ENCODE measurements around the gene SDF2L1. TPM values are rescaled to one million over a fixed set of nuclear protein-coding genes. Genes with fewer than 3 reads are reported as not detected.
A peak's percentile ranks its signal among the peaks of the same experiment; 100 is the strongest.

SDF2L1 gene
- total and polyA plus RNA-seq, 2 donors from 2014 or later, result 56.1 to 79.6 TPM

GRCh38 chr22:21682385-21683175, 40.5 kb downstream of the SDF2L1 start:
- DNase-seq (peak in 3 of 5 donors; percentile 54 to 57 (median 54)), FAIRE-seq (no peak)
- H3K4me1 ChIP-seq (ENCODE audit: control insufficient read depth in 2 of 3, insufficient read depth in 2 of 3, low read depth in 1 of 3, low read length in 3 of 3), result peaks cover 0 to 27% (median 24%) of the 10 kb centered on the region in 3 donors
- H3K27ac ChIP-seq (ENCODE audit: low read depth in 2 of 2, low read length in 2 of 2), result peak overlapping the region; percentile 66 to 85
- no peaks in the 10 kb centered on the region for H3K27me3 ChIP-seq (ENCODE audit: control insufficient read depth, insufficient read depth, low read length)
- no peak for TF ChIP-seq CTCF (IDR thresholded peaks at IDR 0.05; ENCODE audit: borderline replicate concordance, extremely low read depth, insufficient read depth)
- H3K9ac ChIP-seq (ENCODE audit: low read length in 3 of 3), result peak overlapping the region in 1 of 3 donors; percentile 26
- H3K36me3 ChIP-seq (ENCODE audit: control insufficient read depth in 2 of 3, insufficient read depth in 3 of 3, low read length in 3 of 3), result peaks cover 0 to 30% (median 11%) of the 10 kb centered on the region in 3 donors
- no peak overlapping the region for H3K4me3 ChIP-seq (ENCODE audit: low read length in 3 of 3)
- intact Hi-C loops (cut with DNase I), result no loop called here
- no peaks in the 10 kb centered on the region for H3K9me3 ChIP-seq (ENCODE audit: control insufficient read depth in 2 of 3, insufficient read depth in 1 of 3, low read length in 3 of 3)

GRCh38 chr22:21683401-21683811, 41.3 kb downstream of the SDF2L1 start:
- no peak overlapping the region for H3K4me3 ChIP-seq (ENCODE audit: low read length in 3 of 3)
- TF ChIP-seq CTCF (IDR thresholded peaks at IDR 0.05; ENCODE audit: borderline replicate concordance, extremely low read depth, insufficient read depth), result no peak
- peak overlapping the region; percentile 59 to 85 for H3K27ac ChIP-seq (ENCODE audit: low read depth in 2 of 2, low read length in 2 of 2)
- FAIRE-seq, result no peak
- peaks cover 0 to 37% (median 11%) of the 10 kb centered on the region in 3 donors for H3K36me3 ChIP-seq (ENCODE audit: control insufficient read depth in 2 of 3, insufficient read depth in 3 of 3, low read length in 3 of 3)
- intact Hi-C loops (cut with DNase I), result no loop called here
- no peaks in the 10 kb centered on the region for H3K9me3 ChIP-seq (ENCODE audit: control insufficient read depth in 2 of 3, insufficient read depth in 1 of 3, low read length in 3 of 3)
- H3K4me1 ChIP-seq (ENCODE audit: control insufficient read depth in 2 of 3, insufficient read depth in 2 of 3, low read depth in 1 of 3, low read length in 3 of 3), result peaks cover 0 to 24% (median 24%) of the 10 kb centered on the region in 3 donors
- no peaks in the 10 kb centered on the region for H3K27me3 ChIP-seq (ENCODE audit: control insufficient read depth, insufficient read depth, low read length)
- DNase-seq, result no peak
- H3K9ac ChIP-seq (ENCODE audit: low read length in 3 of 3), result no peak overlapping the region

GRCh38 chr22:21684492-21685163, 42.5 kb downstream of the SDF2L1 start:
- FAIRE-seq (no peak), DNase-seq (peak in 1 of 5 donors; percentile 45)
- Histone ChIP-seq H3K4me1 (ENCODE audit: control insufficient read depth in 2 of 3, insufficient read depth in 2 of 3, low read depth in 1 of 3, low read length in 3 of 3) (peaks cover 0 to 24% (median 24%) of the 10 kb centered on the region in 3 donors), H3K9me3 (ENCODE audit: control insufficient read depth in 2 of 3, insufficient read depth in 1 of 3, low read length in 3 of 3) (no peaks in the 10 kb centered on the region), H3K9ac (ENCODE audit: low read length in 3 of 3) (no peak overlapping the region), H3K4me3 (ENCODE audit: low read length in 3 of 3) (no peak overlapping the region), H3K36me3 (ENCODE audit: control insufficient read depth in 2 of 3, insufficient read depth in 3 of 3, low read length in 3 of 3) (peaks cover 0 to 43% (median 11%) of the 10 kb centered on the region in 3 donors), H3K27ac (ENCODE audit: low read depth in 2 of 2, low read length in 2 of 2) (no peak overlapping the region), H3K27me3 (ENCODE audit: control insufficient read depth, insufficient read depth, low read length) (no peaks in the 10 kb centered on the region)
- intact Hi-C loops (cut with DNase I), result no loop called here
- TF ChIP-seq CTCF (IDR thresholded peaks at IDR 0.05; ENCODE audit: borderline replicate concordance, extremely low read depth, insufficient read depth), result no peak
